HL-60 (cell line): ENCODE measurements around the gene MAP2K6.

Experiments used
- DNase-seq, 2 experiments: peaks; one replicate each; pipeline ENCODE4 v3.0.0-alpha.2; 2010 to 2020; ENCODE audit warnings: low read depth in 1 of 2, low spot score in 1 of 2
- H3K27ac ChIP-seq: fragments of 250-450 bp; sonication (Bioruptor Pico); replicated peaks from 2 replicates; pipeline ENCODE4 v1.5.1; 2020; ENCODE audit warnings: mild to moderate bottlenecking, moderate library complexity
- H3K27me3 ChIP-seq: fragments of 250-450 bp; sonication (Bioruptor Pico); 2 replicates; pipeline ENCODE4 v1.5.1; 2021; ENCODE audit warnings: mild to moderate bottlenecking, moderate library complexity; ENCODE audit not compliant: insufficient read depth, poor library complexity, severe bottlenecking
- H3K4me3 ChIP-seq: replicated peaks from 2 replicates; pipeline ENCODE4 v1.5.1; 2011; ENCODE audit warnings: mild to moderate bottlenecking, control low read depth, low read length; ENCODE audit not compliant: insufficient read depth
- CTCF ChIP-seq: IDR thresholded peaks from one replicate; pipeline ENCODE4 v1.5.1; 2011; ENCODE audit warnings: low read length, control low read depth, inconsistent platforms; ENCODE audit not compliant: insufficient read depth
- GABPA ChIP-seq: IDR thresholded peaks from 2 replicates; pipeline ENCODE4 v1.6.1; 2012; ENCODE audit warnings: low read depth
- POLR2AphosphoS5 ChIP-seq: IDR thresholded peaks from 2 replicates; pipeline ENCODE4 v1.6.1; 2012; ENCODE audit warnings: low read depth
- SPI1 ChIP-seq: IDR thresholded peaks from 2 replicates; pipeline ENCODE4 v1.6.1; 2012; ENCODE audit warnings: low read depth, mild to moderate bottlenecking, borderline replicate concordance
- TF ChIP-seq, protein P1 (sequence below): IDR thresholded peaks from 2 replicates; pipeline ENCODE4 v1.6.1; 2012; ENCODE audit warnings: low read depth; ENCODE audit not compliant: insufficient replicate concordance

MAP2K6 gene

GRCh38 chr17:69404399-69404798 lies 10.1 kb upstream of the MAP2K6 start:
- no peak overlapping the region for H3K27ac ChIP-seq
- no peak for DNase-seq
- H3K27me3 ChIP-seq: no peaks in the 10 kb centered on the region

GRCh38 chr17:69405096-69405495 lies 9.4 kb upstream of the MAP2K6 start:
- DNase-seq: no peak
- H3K27ac ChIP-seq: no peak overlapping the region
- no peak overlapping the region for H3K4me3 ChIP-seq
- H3K27me3 ChIP-seq: no peaks in the 10 kb centered on the region
- TF ChIP-seq, protein P1, sequence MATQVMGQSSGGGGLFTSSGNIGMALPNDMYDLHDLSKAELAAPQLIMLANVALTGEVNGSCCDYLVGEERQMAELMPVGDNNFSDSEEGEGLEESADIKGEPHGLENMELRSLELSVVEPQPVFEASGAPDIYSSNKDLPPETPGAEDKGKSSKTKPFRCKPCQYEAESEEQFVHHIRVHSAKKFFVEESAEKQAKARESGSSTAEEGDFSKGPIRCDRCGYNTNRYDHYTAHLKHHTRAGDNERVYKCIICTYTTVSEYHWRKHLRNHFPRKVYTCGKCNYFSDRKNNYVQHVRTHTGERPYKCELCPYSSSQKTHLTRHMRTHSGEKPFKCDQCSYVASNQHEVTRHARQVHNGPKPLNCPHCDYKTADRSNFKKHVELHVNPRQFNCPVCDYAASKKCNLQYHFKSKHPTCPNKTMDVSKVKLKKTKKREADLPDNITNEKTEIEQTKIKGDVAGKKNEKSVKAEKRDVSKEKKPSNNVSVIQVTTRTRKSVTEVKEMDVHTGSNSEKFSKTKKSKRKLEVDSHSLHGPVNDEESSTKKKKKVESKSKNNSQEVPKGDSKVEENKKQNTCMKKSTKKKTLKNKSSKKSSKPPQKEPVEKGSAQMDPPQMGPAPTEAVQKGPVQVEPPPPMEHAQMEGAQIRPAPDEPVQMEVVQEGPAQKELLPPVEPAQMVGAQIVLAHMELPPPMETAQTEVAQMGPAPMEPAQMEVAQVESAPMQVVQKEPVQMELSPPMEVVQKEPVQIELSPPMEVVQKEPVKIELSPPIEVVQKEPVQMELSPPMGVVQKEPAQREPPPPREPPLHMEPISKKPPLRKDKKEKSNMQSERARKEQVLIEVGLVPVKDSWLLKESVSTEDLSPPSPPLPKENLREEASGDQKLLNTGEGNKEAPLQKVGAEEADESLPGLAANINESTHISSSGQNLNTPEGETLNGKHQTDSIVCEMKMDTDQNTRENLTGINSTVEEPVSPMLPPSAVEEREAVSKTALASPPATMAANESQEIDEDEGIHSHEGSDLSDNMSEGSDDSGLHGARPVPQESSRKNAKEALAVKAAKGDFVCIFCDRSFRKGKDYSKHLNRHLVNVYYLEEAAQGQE: no peak
- TF ChIP-seq POLR2AphosphoS5 (no peak), CTCF (no peak), GABPA (no peak), SPI1 (no peak)

More at GRCh38 chr17:69404399-69404798, 10.1 kb upstream of the MAP2K6 start:
- TF ChIP-seq, protein P1: no peak
- no peak for TF ChIP-seq CTCF
- no peak for TF ChIP-seq POLR2AphosphoS5
- TF ChIP-seq SPI1: no peak
- TF ChIP-seq GABPA: no peak
- H3K4me3 ChIP-seq: no peak overlapping the region

DNA sequence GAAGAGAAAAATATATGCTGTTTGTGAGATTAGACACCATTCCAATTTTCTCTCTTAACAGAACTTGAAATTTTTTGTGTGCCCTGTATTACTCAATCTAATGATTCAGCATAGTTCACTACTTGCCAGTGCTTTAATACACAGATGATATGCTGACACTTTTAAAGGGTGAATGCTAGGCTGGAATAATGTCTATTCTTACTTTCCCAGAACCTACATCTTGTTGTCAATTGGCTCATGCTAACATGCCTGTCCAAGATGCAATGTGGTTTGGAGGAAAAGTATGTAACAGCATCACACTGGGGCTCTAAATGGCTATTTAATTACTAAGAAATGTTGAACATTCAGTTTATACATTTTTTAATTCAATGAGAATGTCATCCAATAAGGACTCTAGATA lies 7.6 kb upstream of the MAP2K6 start:
- Histone ChIP-seq H3K27me3 (no peaks in the 10 kb centered on the region), H3K27ac (no peak overlapping the region), H3K4me3 (no peak overlapping the region)
- no peak for DNase-seq
- TF ChIP-seq POLR2AphosphoS5: no peak
- TF ChIP-seq SPI1: no peak
- no peak for TF ChIP-seq GABPA
- TF ChIP-seq CTCF: no peak
- TF ChIP-seq, protein P1: no peak
